IMR-90 (cell line): ENCODE measurements around the gene DCLRE1A. TPM values are rescaled to one million over a fixed set of nuclear protein-coding genes. Genes with fewer than 3 reads are reported as not detected.

Experiments
- ATAC-seq: fragments of 200-7000 bp; cut with Tn5 transposase; 2 replicates; pipeline ENCODE4 v1.9.1; 2020; ENCODE audit warnings: low read depth, mild to moderate bottlenecking, moderate library complexity
- BruUV-seq: library from RNA; stranded (reverse); fragments of 400-500 nt; replicated peaks from 2 replicates; lab custom pipeline; 2021; lab: Mats Ljungman, UMichigan
- CTCF ChIA-PET: fragments of 300-600 bp; formaldehyde crosslinking; extraction: SDS; loops from one replicate; lab custom pipeline; 2021; ENCODE audit warnings: antibody characterized with exemption; lab: Yijun Ruan, JAX
- POLR2A ChIA-PET: fragments of 300-600 bp; sonication (Branson Sonifier 250); formaldehyde crosslinking; loops from one replicate; lab custom pipeline; 2022; ENCODE audit warnings: antibody characterized with exemption; ENCODE audit not compliant: unreplicated experiment; lab: Charles Lee
- DNase-seq: peaks from one replicate; pipeline ENCODE4 v3.0.0; 2013
- H2AFZ ChIP-seq: replicated peaks from 2 replicates; pipeline ENCODE3; 2013; ENCODE audit warnings: low read length, mild to moderate bottlenecking; ENCODE audit not compliant: poor library complexity
- H2AK5ac ChIP-seq: 2 replicates; pipeline ENCODE4 v1.6.1; 2013; ENCODE audit warnings: low read depth, low read length, inconsistent platforms
- H2AK9ac ChIP-seq: replicated peaks from 2 replicates; pipeline ENCODE3; 2013; ENCODE audit warnings: mild to moderate bottlenecking, low read depth, low read length, moderate library complexity; ENCODE audit not compliant: poor library complexity
- H2BK120ac ChIP-seq: 2 replicates; pipeline ENCODE4 v1.6.1; 2013; ENCODE audit warnings: low read depth, low read length, inconsistent platforms
- H2BK15ac ChIP-seq: 3 replicates; pipeline ENCODE4 v1.6.1; 2013; ENCODE audit warnings: low read depth, low read length, inconsistent platforms
- H2BK20ac ChIP-seq: 2 replicates; pipeline ENCODE4 v1.6.1; 2013; ENCODE audit warnings: low read depth, mild to moderate bottlenecking, inconsistent platforms, low read length, moderate library complexity
- H2BK5ac ChIP-seq: 2 replicates; pipeline ENCODE4 v1.6.1; 2013; ENCODE audit warnings: mild to moderate bottlenecking, low read depth, low read length, inconsistent platforms; ENCODE audit not compliant: poor library complexity, severe bottlenecking
- H3K14ac ChIP-seq: replicated peaks from 2 replicates; pipeline ENCODE4 v1.6.1; 2013; ENCODE audit warnings: low read depth, low read length, inconsistent platforms
- H3K18ac ChIP-seq: 2 replicates; pipeline ENCODE4 v1.6.1; 2013; ENCODE audit warnings: low read depth, low read length, control low read depth
- H3K23ac ChIP-seq: 2 replicates; pipeline ENCODE4 v1.6.1; 2013; ENCODE audit warnings: low read depth, low read length, inconsistent platforms
- H3K27ac ChIP-seq: 2 replicates; pipeline ENCODE4 v1.5.1; 2013; ENCODE audit warnings: mild to moderate bottlenecking, control low read depth, low read length; ENCODE audit not compliant: insufficient read depth
- H3K27me3 ChIP-seq: 2 replicates; pipeline ENCODE4 v1.6.1; 2013; ENCODE audit warnings: low read length; ENCODE audit not compliant: control insufficient read depth, insufficient read depth
- H3K36me3 ChIP-seq: 2 replicates; pipeline ENCODE4 v1.6.1; 2013; ENCODE audit warnings: low read length, mixed read lengths; ENCODE audit not compliant: control insufficient read depth, insufficient read depth
- H3K4ac ChIP-seq: 2 replicates; pipeline ENCODE4 v1.6.1; 2013; ENCODE audit warnings: low read depth, low read length, inconsistent platforms
- H3K4me1 ChIP-seq: 2 replicates; pipeline ENCODE4 v1.6.1; 2013; ENCODE audit warnings: low read length, mixed read lengths; ENCODE audit not compliant: control insufficient read depth, insufficient read depth
- H3K4me2 ChIP-seq: 2 replicates; pipeline ENCODE4 v1.6.1; 2013; ENCODE audit warnings: low read depth, mild to moderate bottlenecking, control low read depth, low read length, moderate library complexity
- H3K4me3 ChIP-seq: 2 replicates; pipeline ENCODE4 v1.5.1; 2013; ENCODE audit warnings: low read depth, mild to moderate bottlenecking, control low read depth, low read length, moderate library complexity; ENCODE audit not compliant: insufficient read depth
- H3K56ac ChIP-seq: 2 replicates; pipeline ENCODE4 v1.6.1; 2013; ENCODE audit warnings: low read length, inconsistent platforms; ENCODE audit not compliant: insufficient read depth; ENCODE audit errors: extremely low read depth
- H3K79me1 ChIP-seq, 2 experiments: 2 replicates each; pipeline ENCODE4 v1.6.1; 2013; ENCODE audit warnings: low read length in 2 of 2, inconsistent platforms in 1 of 2, low read depth in 1 of 2
- H3K9ac ChIP-seq: 2 replicates; pipeline ENCODE4 v1.6.1; 2013; ENCODE audit warnings: low read depth, low read length, control low read depth
- H3K9me1 ChIP-seq: 2 replicates; pipeline ENCODE4 v1.6.1; 2013; ENCODE audit warnings: low read length, inconsistent platforms; ENCODE audit not compliant: insufficient read depth
- H3K9me3 ChIP-seq: 2 replicates; pipeline ENCODE4 v1.6.1; 2013; ENCODE audit warnings: low read length; ENCODE audit not compliant: control insufficient read depth, insufficient read depth
- H4K20me1 ChIP-seq: 2 replicates; pipeline ENCODE4 v1.6.1; 2013; ENCODE audit warnings: low read length, inconsistent platforms; ENCODE audit not compliant: insufficient read depth
- H4K5ac ChIP-seq: 2 replicates; pipeline ENCODE4 v1.6.1; 2013; ENCODE audit warnings: mild to moderate bottlenecking, low read depth, low read length, control low read depth
- H4K8ac ChIP-seq, 2 experiments: 2 replicates each; pipeline ENCODE4 v1.6.1; 2013; ENCODE audit warnings: low read depth in 2 of 2, low read length in 2 of 2, control low read depth in 1 of 2, inconsistent platforms in 1 of 2
- H4K91ac ChIP-seq: 2 replicates; pipeline ENCODE4 v1.6.1; 2013; ENCODE audit warnings: low read depth, low read length, inconsistent platforms; ENCODE audit not compliant: insufficient read depth
- CEBPB ChIP-seq: IDR thresholded peaks from 2 replicates; pipeline ENCODE4 v1.6.1; 2012; ENCODE audit warnings: low read depth, low read length, improper control_type of control experiment
- MAFK ChIP-seq: IDR thresholded peaks from 2 replicates; pipeline ENCODE4 v1.6.1; 2012; ENCODE audit warnings: low read depth, low read length, improper control_type of control experiment
- MXI1 ChIP-seq: IDR thresholded peaks from 2 replicates; pipeline ENCODE4 v1.6.1; 2012; ENCODE audit warnings: low read depth, mild to moderate bottlenecking, low read length, moderate library complexity, borderline replicate concordance
- POLR2A ChIP-seq: IDR thresholded peaks from 2 replicates; pipeline ENCODE4 v1.6.1; 2012; ENCODE audit warnings: mild to moderate bottlenecking, low read depth, low read length
- WGBS, 2 experiments: methylation state at CpG; one replicate each; pipeline versions ENCODE4 v1.1.5 to v1.1.7; 2013; ENCODE audit warnings: missing lambda C conversion rate in 2 of 2; ENCODE audit not compliant: insufficient read length in 1 of 2; ENCODE audit errors: extremely low coverage in 2 of 2; 5-methylcytosine and 5-hydroxymethylcytosine counted together
- dilution Hi-C: fragments of 300-500 bp; cut with HindIII; formaldehyde crosslinking; loops from one replicate; pipeline ENCODE4 v1.14.3; 2018; ENCODE audit warnings: low sequenced_read_pairs; ENCODE audit not compliant: unreplicated experiment
- in situ Hi-C: fragments of 300-500 bp; cut with MboI; formaldehyde crosslinking; loops from 3 replicates; pipeline ENCODE4 v1.14.3; 2019; ENCODE audit warnings: low sequenced_read_pairs, inconsistent platforms, mixed read lengths
- intact Hi-C: fragments of 100-400 bp; cut with micrococcal nuclease; formaldehyde crosslinking; loops from 2 replicates; pipeline ENCODE4 v1.10.0; 2022
- polyA plus RNA-seq, 3 experiments: library from polyadenylated mRNA; depleted of rRNA; stranded (reverse); fragments of >200 nt; gene quantifications; 2 replicates each; pipeline ENCODE4 v1.2.3, GENCODE V29; 2012; ENCODE audit warnings: low replicate concordance in 1 of 3
- total RNA-seq: library from RNA; depleted of rRNA; stranded (reverse); fragments of >200 nt; gene quantifications from 2 replicates; pipeline ENCODE4 v1.2.3, GENCODE V29; 2012

Gene DCLRE1A
- total and polyA plus RNA-seq, 2 of the 4 experiments (the other 2 are of a cell fraction): 3.1 to 6.3 TPM

- no peak overlapping the region for H2AK9ac ChIP-seq
- no peak overlapping the region for H4K5ac ChIP-seq
- TF ChIP-seq MXI1 (no peak), POLR2A (no peak), CEBPB (no peak), MAFK (peak; percentile 54)
- in situ Hi-C loops (no loop called here), intact Hi-C loops (no loop called here), dilution Hi-C loops (no loop called here)
- no peak overlapping the region for H4K91ac ChIP-seq
- peaks cover 1% of the 10 kb centered on the region; the same call in 1 of the 2 replicates for H3K36me3 ChIP-seq
- H2BK5ac ChIP-seq: no peak overlapping the region
- H4K8ac ChIP-seq: no peak overlapping the region
- H3K4me1 ChIP-seq: no peaks in the 10 kb centered on the region
- H3K79me1 ChIP-seq: peaks cover 10 to 17% of the 10 kb centered on the region in 2 experiments
- H3K9me3 ChIP-seq: no peaks in the 10 kb centered on the region
- DNase-seq (no peak), ATAC-seq (no peak)
- H3K27me3 ChIP-seq: no peaks in the 10 kb centered on the region
- H3K9ac ChIP-seq: no peak overlapping the region
- ChIA-PET CTCF (no interaction called here), POLR2A (no interaction called here)
- WGBS, 2 experiments: no CpG with 5 or more reads among the region's 2 CpGs
- no peak overlapping the region for H2BK15ac ChIP-seq
- H3K4me3 ChIP-seq: no peak overlapping the region
- no peak overlapping the region for H2BK20ac ChIP-seq
- H3K14ac ChIP-seq: no peak overlapping the region
- H4K20me1 ChIP-seq: no peaks in the 10 kb centered on the region
- H3K4ac ChIP-seq: no peak overlapping the region
- H3K27ac ChIP-seq: no peak overlapping the region
- H3K56ac ChIP-seq: no peak overlapping the region
- H3K9me1 ChIP-seq: no peaks in the 10 kb centered on the region
- no peak overlapping the region for H2BK120ac ChIP-seq
- no TSS peak for BruUV-seq
- H2AFZ ChIP-seq: no peak overlapping the region
- no peak overlapping the region for H3K18ac ChIP-seq
- no peak overlapping the region for H3K4me2 ChIP-seq
- H2AK5ac ChIP-seq: no peak overlapping the region
- H3K23ac ChIP-seq: no peak overlapping the region
These were observed 15.9 kb upstream of the DCLRE1A start for GRCh38 chr10:113869789-113870188.
